HepG2 (cell line): ENCODE data around the gene GADD45B. TPM values are rescaled to one million over a fixed set of nuclear protein-coding genes. Genes with fewer than 3 reads are reported as not detected.

Experiments
- BRF2 ChIP-seq: sonication (generic); formaldehyde crosslinking; IDR thresholded peaks from 2 replicates; pipeline ENCODE4 v1.8.1; 2022; ENCODE audit warnings: mild to moderate bottlenecking, missing genetic modification reagents
- CC2D1A ChIP-seq: sonication (generic); formaldehyde crosslinking; IDR thresholded peaks from 2 replicates; pipeline ENCODE4 v1.8.1; 2023; ENCODE audit warnings: mild to moderate bottlenecking, missing genetic modification reagents
- CEBPB ChIP-seq: IDR thresholded peaks from 2 replicates; pipeline ENCODE4 v1.6.1; 2011; ENCODE audit warnings: low read depth, low read length, improper control_type of control experiment, borderline replicate concordance
- CENPBD1 ChIP-seq: sonication (generic); formaldehyde crosslinking; IDR thresholded peaks from 2 replicates; pipeline ENCODE4 v1.8.0; 2022; ENCODE audit warnings: missing genetic modification reagents, low read depth, mild to moderate bottlenecking, borderline replicate concordance
- DBP ChIP-seq: sonication (generic); formaldehyde crosslinking; IDR thresholded peaks from 2 replicates; pipeline ENCODE4 v1.4.0; 2020; ENCODE audit warnings: missing genetic modification reagents; ENCODE audit errors: not compliant biosample characterization
- DMTF1 ChIP-seq: sonication (generic); formaldehyde crosslinking; IDR thresholded peaks from 2 replicates; pipeline ENCODE4 v1.4.0; 2020; ENCODE audit warnings: mild to moderate bottlenecking, missing genetic modification reagents
- HMGA1 ChIP-seq: sonication (generic); formaldehyde crosslinking; conservative IDR thresholded peaks from 2 replicates; pipeline ENCODE4 v1.4.0; 2020; ENCODE audit warnings: missing genetic modification reagents
- KLF11 ChIP-seq: IDR thresholded peaks from 2 replicates; pipeline ENCODE4 v1.6.1; 2016; ENCODE audit warnings: missing compliant biosample characterization
- MBD4 ChIP-seq: IDR thresholded peaks from 2 replicates; pipeline ENCODE4 v1.6.1; 2012; ENCODE audit warnings: low read length, inconsistent platforms, borderline replicate concordance
- MNT ChIP-seq: fragments of 450-650 bp; IDR thresholded peaks from 2 replicates; pipeline ENCODE4 v1.6.1; 2016
- SP5 ChIP-seq: IDR thresholded peaks from 2 replicates; pipeline ENCODE4 v1.6.1; 2016; ENCODE audit warnings: low read depth, borderline replicate concordance
- TEAD2 ChIP-seq: sonication (generic); formaldehyde crosslinking; IDR thresholded peaks from 2 replicates; pipeline ENCODE4 v1.9.0; 2021; ENCODE audit warnings: missing genetic modification reagents
- ZBTB39 ChIP-seq: sonication (generic); formaldehyde crosslinking; IDR thresholded peaks from 2 replicates; pipeline ENCODE4 v1.5.0; 2020; ENCODE audit warnings: missing genetic modification reagents
- ZNF18 ChIP-seq: sonication (generic); formaldehyde crosslinking; IDR thresholded peaks from 2 replicates; pipeline ENCODE4 v1.8.0; 2022; ENCODE audit warnings: mild to moderate bottlenecking, missing genetic modification reagents; ENCODE audit not compliant: insufficient replicate concordance
- ZNF207 ChIP-seq: fragments of 450-650 bp; IDR thresholded peaks from 2 replicates; pipeline ENCODE4 v1.6.1; 2016; ENCODE audit warnings: antibody characterized with exemption, borderline replicate concordance
- ZNF34 ChIP-seq: sonication (generic); formaldehyde crosslinking; IDR thresholded peaks from 2 replicates; pipeline ENCODE4 v1.4.0; 2020; ENCODE audit warnings: mild to moderate bottlenecking, missing genetic modification reagents, borderline replicate concordance
- ZNF543 ChIP-seq: sonication (generic); formaldehyde crosslinking; IDR thresholded peaks from 2 replicates; pipeline ENCODE4 v1.4.0; 2020; ENCODE audit warnings: mild to moderate bottlenecking, missing genetic modification reagents
- ZNF567 ChIP-seq: sonication (generic); formaldehyde crosslinking; IDR thresholded peaks from 2 replicates; pipeline ENCODE4 v1.8.1; 2023; ENCODE audit warnings: mild to moderate bottlenecking, missing genetic modification reagents, borderline replicate concordance
- ZSCAN12 ChIP-seq: sonication (generic); formaldehyde crosslinking; IDR thresholded peaks from 2 replicates; pipeline ENCODE4 v1.9.0; 2021; ENCODE audit warnings: mild to moderate bottlenecking, missing genetic modification reagents
- polyA plus RNA-seq, 8 experiments: library from polyadenylated mRNA; depleted of rRNA in 3 of 8; stranded (reverse) in 7 of 8; unstranded in 1 of 8; fragments of >200 nt; fragmentation: Illumina TruSeq in 4 of 8; extraction: Trizol in 4 of 8; gene quantifications; 2 replicates each; pipeline versions ENCODE4 v1.2.1 to v1.2.3, GENCODE V29; 2011 to 2016; ENCODE audit warnings: low read depth in 4 of 8, missing spikeins in 1 of 8, mixed read lengths in 1 of 8; ENCODE audit not compliant: insufficient read depth in 1 of 8
- total RNA-seq, 5 experiments: library from RNA; depleted of rRNA; stranded (reverse); fragments of >200 nt; fragmentation: Illumina TruSeq; extraction: Trizol; gene quantifications; 2 replicates each; pipeline ENCODE4 v1.2.3, GENCODE V29; 2016; ENCODE audit warnings: low read depth in 1 of 5

GADD45B gene
- total and polyA plus RNA-seq, 2 of the 13 experiments (the other 11 are each of a cell fraction or from before 2014, with no cell fraction given), result 4.6 to 34.1 TPM

- no peak for TF ChIP-seq HMGA1 (CRISPR knock-in tag)
- TF ChIP-seq ZSCAN12 (CRISPR knock-in tag), result no peak
- 0 out of 2 replicates have a peak, but pooled peaks have one; percentile 39 for TF ChIP-seq ZNF543 (CRISPR knock-in tag)
- TF ChIP-seq TEAD2 (CRISPR knock-in tag), result 0 out of 2 replicates have a peak, but pooled peaks have one; percentile 46
- TF ChIP-seq ZNF207, result no peak
- TF ChIP-seq MBD4, result no peak
- peak; percentile 15 for TF ChIP-seq ZNF18 (CRISPR knock-in tag)
- TF ChIP-seq DBP (CRISPR knock-in tag), result no peak
- no peak for TF ChIP-seq DMTF1 (CRISPR knock-in tag)
- no peak for TF ChIP-seq CENPBD1
- no peak for TF ChIP-seq ZBTB39
- no peak for TF ChIP-seq SP5
- TF ChIP-seq MNT, result 0 out of 2 replicates have a peak, but pooled peaks have one; percentile 10
- TF ChIP-seq BRF2 (CRISPR knock-in tag), result no peak
- TF ChIP-seq ZNF567, result no peak
- TF ChIP-seq CC2D1A, result no peak
- no peak for TF ChIP-seq CEBPB
- 0 out of 2 replicates have a peak, but pooled peaks have one; percentile 36 for TF ChIP-seq ZNF34 (CRISPR knock-in tag)
- TF ChIP-seq KLF11, result 0 out of 2 replicates have a peak, but pooled peaks have one; percentile 8
These were observed 767 bp upstream of the GADD45B start (continued) for GRCh38 chr19:2475018-2475701.
